HG02798 (cell line): Measurements from ENCODE around the gene MIDN.

ENCODE experiments used
- ATAC-seq: cut with Tn5 transposase; IDR thresholded peaks from one replicate; pipeline ENCODE4 v1.9.1; 2021; ENCODE audit warnings: mild to moderate bottlenecking; ENCODE audit not compliant: unreplicated experiment, poor library complexity

The MIDN gene

DNA sequence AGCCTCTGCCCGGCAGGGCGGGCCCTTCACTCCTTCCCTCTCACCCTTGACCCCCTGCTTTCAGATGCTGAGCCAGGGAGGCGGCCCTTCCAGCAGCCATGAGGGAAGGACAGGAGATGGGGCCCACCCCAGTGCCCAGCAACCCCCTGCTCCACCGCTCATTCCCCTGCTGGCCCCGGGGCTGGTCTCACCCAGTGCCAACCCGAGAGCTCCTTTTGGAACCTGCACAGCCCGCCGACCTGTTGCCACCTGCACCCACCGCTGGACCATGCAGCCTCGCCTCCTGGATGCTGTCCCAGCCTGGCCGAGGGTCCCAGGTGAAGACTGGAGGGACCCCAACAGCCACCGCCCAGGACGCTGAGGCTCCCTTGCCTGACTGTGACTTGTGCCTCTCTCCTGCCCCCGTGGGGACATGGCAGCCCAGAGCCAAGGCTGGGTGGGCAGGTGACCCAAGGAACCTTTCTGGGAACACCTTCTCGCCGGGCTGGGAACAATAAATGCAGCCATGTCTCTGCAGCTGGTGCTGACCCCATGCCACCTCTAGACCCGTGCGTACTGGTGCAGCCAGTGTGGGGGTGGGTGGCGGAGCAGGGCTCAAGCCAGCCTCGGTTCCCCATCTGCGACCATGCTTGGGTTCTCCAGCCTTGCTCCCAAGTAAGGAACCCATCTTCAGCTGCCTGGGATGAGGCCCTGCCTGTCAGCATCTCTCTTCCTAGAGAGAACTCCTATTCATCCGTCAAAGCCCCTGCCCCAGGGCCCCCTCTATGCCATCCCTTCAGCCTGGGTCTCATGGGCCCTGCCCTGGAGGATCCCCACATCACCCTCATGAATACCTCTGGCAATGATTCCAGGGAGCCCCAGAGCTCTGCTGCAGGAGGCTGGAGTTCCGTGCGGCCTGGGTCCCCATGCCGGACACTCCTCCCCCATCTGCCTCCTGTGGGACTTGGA, 30.6 kb downstream of the MIDN start:
- no peak for ATAC-seq

DNA sequence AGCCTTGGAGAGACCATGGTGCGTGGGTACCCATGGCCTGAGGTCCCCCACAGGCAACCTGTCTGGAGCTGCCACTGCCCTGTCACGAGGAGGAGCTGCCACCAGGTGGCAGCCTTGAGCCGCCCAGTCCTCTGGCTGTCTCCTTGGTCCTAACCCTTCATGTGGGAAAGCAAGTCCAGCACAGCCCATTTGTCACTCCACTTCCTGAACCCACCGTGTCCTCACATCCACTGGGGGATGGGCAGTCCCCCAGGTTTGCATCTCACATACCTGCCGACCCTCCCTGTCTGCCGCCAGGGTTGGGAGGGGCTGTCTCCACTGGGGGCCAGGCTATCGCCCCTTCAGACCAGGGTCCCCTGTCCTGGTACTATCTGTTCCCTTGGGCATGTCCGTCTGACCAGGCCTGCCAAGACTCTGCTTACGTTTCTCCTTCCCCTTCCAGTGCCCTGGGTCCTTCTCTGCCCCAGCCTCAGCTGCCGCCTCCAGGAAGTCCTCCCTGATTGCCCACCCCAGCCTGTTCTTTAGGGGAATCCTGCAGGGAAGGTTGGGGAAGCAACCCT, 31.5 kb downstream of the MIDN start:
- ATAC-seq, result no peak

DNA sequence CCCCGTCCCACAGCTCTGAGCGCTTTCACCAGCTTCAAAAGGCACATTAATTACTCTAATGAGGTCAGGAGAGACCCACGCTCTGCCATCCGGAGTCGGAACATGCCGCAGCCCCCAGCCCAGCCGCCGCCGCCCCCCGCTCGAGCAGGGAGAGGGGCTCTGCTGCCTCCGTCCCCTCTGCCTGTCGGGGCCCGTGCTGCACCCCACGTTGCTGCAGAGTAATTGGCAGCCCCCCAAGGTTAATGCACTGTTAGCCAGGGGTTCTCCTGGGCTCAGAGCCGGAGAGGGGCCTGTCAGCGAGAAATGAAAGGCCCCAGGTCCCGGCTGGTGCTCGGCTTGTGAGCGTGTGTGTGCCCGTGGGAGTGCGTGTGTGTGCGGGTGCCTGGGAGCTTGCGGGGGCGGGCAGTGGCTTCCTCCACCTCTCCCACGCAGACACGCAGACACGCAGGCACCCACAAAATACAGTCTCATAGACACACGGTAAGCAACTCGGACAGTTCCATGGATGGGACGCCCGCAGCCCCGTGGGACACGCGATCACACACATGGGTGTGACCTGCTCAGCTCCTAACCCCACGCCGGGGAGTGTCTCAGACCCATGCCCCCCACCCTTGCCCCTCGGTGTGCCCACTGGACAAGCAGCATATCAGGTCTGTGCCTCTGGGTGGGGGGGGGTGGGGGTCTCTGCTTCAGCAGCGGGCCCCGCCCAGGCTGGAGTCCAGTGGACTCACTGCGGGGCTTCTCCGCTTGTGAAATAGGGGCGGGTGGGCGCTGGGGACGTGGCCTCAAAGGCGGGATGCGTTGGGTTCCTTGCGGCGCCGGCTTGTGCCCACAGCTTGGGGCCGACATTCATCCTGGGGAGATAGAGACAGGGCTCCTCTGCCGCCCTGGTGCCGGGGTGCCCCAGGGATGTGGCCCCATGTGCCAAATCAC, 32.5 kb downstream of the MIDN start:
- no peak for ATAC-seq

DNA sequence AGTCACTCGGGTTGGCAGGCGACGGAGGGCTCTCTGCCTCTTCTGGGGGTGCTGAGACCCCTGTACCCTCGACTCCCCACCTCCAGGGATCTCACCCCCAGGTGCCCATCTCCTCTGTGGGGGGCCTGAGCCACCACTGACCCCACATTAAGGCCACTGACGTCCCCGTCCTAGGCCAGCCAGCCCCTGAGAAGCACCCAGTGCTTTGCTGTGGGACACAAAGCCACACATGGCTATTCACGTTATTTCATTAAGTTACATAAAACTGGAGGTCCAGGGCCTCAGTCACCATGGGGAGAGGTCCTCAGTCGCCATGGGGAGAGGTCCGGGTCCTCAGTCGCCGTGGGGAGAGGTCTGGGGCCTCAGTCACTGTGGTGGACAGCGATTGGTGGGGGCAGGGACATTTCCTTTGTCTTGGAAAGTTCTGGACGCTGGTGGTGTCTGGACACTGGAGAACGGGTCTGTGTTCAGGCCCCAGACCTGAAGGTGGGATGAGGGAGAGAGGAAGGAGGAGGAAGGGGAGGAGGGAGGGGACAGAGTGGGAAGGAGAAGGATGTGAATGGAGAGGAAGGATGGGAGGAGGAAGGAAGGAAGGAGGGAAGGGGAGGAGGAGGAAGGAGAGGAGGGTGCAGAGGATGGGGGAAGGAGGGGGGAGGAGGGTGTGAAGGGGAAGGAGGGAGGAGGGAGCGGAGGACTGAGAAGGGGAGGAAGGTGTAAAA, 33.3 kb downstream of the MIDN start:
- ATAC-seq, result no peak

DNA sequence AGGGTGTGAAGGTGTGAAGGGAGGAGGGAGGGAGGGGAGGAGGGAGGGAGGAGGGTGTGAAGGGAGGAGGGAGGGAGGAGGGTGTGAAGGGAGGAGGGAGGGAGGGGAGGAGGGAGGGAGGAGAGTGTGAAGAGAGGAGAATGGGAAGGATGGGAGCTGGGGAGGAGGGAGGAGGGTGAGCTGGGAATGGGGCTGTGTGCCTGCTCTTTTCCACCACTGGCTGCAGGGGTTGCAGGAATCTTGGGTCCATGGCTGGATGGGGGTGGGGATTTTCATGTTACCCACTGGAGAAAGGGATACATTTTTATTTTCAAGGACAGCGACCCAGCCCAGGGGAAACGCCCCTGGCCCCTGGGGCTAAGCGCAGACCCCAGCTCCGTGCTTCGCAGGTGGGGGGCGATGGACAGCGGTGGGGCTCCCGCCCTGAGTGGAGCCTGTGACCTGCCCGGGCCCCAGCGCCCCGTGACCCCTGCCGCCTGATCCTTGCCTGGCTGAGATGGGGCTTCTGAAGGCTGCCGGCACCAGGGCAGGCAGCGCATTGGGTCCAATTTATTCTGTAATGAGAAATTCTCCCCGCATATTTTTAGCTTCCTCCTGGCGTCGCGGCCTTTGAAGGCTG, 34.3 kb downstream of the MIDN start:
- no peak for ATAC-seq

DNA sequence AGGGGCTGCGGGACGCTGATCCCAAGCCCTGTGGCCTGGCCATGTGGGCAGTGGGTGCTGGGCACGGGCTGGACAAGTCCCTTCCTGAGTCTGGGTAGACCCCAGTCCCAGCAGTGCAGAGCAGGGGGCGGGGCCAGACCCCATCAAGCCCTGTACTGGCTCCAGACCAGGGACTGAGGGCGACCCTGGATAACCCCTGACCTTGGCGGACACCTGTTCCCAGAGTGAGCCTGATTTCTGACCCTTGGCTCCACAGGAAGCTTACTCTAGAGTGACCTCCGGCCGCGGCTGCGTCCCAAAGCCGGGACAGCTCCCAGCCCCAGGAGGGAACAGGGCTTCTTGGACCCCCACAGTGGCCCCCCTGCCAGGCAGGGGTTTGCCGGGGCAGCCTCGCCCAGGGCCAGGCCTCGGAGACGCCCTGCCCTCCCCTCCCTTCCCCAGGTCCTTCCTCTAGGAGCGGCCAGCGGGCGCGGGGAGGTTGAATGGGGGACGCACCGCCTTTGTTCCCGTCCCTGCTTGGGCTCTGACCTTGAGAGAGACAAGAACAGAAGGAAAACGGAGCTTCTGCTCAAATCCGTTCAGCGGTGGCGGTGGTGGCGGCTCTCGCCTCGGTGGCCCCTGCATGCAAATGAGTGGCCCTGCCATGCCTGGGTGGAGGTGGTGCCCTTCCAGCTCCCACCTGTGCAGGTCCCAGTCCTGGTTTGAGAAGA, 35.0 kb downstream of the MIDN start:
- no peak for ATAC-seq

DNA sequence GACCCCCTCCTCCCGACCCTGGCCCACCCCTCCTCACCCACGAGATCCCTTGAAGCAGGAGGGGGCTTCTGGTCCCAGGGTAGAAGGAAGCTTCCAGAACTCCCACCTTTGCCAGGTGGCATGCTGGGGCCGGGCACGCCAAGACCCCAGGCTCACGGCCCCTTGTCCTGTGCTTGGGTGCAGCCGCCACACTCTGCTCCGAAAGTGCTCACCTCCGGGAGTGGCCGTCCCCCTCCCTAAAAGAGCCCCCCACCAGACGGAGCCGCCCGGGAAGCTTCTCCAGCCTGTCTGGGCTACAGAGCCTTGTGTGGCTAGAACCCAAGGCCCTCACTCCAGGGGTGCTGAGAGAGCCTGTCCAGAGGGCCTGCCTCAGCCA, 35.5 kb downstream of the MIDN start:
- no peak for ATAC-seq

DNA sequence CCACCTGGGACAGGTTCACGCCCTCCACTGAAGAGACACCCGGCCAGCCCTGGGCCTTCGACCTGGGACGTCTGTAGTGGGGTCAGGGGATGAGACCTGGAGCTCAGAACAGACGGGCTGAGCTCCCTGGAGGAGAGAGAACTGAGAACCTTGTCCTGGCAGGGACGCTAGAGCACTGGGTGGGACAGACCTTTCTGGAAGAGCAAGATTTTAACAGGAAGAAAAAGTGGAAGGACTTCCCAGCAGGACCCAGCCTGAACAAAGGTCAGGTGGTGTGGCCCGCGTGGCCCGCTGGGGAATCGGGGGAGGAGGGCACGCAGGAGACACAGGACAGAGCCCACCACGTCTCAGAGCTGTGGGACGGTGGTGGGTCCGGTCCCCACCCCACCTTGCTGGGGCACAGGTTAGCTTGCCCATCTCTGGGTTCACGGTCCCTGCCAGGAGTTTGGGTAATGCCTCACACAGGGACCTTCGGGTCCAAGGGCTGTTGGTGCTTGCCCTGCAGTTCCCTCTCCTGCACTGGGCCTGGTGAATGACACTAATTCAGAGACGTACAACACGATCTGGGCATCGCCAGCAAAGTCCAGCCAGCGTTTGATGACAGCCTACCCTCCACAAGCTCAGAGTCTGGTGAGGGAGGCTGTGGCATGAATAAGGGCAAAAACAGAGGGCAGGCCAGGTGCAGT, 36.1 kb downstream of the MIDN start:
- ATAC-seq, result no peak

DNA sequence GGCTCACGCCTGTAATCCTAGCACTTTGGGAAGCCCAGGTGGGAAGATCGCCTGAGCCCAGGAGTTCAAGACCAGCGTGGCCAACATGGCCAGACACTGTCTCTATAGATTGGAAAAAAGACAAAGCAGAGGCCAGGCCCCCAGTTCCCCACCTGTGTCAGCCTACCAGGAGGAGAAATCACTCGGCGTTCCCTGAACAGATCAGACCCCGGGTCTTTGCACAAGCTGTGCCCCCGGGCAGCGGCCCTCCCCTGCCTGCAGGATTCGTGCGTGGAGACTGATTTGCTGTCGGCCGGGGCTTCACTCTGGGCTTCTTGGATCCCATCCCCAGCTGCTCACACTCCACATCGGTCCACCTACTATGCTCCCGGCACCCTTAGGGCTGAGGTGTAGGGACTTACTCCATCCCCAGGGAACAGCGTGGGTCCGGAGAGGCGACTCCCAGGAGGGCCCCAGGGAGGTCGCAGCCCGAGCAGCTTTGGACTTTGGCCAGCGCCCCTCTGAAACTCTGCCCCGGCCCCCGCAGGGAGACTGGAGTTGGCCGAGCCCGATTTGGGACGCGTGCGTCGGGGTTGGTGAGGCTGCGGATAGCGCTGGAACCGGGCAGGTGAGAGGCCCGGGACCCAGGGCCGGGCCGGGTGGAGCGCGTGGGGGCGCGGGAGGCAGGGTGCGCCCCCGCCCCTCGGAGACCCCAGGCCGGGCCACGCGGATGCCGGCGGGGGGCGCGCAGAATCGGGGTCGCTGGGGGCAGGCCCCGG, 36.8 kb downstream of the MIDN start:
- ATAC-seq, result no peak

DNA sequence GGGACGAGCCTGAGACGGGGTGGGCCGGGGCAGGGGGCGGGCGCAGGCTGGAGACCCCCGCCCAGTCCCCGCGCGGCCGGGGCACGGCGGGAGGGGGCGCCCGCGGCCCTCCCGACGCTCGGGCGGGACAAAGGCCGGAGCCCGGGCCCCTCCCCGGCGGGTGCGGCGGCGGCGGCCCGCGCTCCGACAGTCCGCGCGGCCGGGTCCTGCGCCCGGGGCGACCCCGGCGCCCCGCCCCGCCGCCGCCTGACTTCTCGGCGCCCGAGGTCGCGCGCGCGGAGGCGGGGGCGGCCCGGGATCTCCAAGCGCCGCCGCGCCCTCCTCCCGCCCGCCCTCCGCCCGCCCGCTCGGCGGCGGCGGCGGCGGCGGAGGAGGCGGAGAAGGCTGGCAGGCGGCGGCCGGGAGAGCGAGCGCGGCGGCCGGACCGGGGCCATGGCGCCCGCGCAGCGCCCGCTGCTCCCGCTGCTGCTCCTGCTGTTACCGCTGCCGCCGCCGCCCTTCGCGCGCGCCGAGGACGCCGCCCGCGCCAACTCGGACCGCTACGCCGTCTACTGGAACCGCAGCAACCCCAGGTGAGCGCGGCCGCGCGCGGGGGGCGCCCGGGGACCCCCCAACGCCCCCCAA, 37.5 kb downstream of the MIDN start, which contains the start of gene EFNA2:
Gene EFNA2, plus strand, starts transcription at position 137 of the 624 bp plus-strand sequence. Its CDS starts 296 bp downstream, at position 433.
- ATAC-seq, result no peak

DNA sequence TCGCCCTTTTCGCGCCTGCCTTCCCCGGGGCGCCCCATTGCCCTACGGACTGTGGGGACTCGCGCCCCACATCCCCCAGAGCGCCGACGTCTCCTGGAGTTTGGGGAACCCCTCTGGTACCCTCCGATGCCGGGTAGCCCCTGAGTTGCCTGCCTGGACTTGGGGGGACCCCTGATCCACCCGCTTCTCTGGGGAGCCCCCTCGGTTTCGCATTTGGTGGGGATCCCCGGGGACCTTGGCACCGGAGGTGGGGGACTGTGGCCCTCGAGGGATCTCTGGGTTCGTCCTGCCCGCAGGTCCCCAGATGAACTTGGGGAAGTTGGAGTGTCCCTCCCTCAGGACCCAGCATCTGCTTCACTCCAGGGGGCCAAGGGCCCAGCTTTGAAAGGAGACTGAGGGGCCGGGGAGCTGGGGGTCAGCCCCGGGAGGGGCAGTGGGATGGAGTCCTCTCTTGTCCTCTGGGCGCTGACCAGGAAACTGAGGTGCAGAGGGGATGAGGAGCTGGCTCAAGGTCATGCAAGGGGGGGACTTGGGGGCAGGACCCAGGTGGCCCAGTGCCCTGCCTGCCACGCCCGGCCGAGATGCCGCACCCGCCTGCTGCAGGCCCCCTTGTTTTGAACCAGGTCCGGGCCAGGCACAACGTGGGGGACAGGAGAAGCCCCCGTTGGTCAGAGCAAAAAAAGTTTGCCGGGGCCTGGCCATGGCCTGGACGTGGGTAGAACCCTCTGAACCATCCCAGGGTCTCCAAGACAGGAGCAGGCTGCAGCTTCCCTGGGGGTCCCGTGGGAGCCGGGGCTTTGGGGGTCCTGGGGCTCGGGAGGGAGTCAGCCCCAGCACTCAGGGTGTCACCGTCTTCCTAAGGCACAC, 38.3 kb downstream of the MIDN start:
- no peak for ATAC-seq

DNA sequence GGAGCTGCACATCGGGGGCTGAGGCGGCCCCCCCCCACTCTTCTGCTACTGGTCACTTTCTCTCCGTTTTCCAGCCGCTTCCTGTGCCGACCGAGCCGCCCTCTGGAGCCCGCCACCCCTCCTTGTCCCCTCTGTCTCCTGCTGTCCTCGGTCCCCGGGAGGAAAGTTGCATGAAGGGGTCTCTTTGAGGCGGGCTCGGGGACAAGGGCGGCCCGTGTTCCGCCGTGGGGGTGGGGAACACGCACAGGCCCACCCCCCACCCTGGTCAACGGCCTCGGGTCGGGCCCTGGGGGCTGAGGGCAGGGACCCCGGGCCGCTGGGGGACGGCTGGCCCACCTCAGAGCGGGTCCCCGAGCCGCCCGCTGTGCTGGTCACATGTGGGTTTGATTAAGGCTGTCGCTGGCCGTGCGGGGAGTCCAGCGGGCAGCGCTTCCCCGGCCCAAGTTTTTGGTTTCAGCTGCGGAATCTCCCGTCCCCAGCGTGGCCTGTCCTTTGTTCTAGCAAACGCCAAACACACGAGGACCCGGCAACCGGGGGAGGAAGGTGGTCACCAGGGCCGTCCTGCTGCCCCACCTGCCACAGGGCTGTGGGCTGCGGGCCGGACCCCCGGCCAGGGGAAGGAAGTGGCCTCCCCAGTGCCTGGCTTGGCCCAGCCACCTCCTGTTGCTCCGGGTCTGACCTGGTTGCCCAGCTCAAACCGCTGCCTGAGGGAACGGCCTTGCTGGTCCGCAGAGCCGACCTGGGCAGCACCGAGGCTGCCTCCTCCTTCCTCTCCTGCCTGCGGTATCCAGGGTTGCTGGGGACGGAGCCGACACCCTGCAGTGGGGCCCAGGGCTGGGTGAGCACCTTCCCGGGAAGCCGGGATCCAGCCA, 39.2 kb downstream of the MIDN start:
- ATAC-seq, result no peak

DNA sequence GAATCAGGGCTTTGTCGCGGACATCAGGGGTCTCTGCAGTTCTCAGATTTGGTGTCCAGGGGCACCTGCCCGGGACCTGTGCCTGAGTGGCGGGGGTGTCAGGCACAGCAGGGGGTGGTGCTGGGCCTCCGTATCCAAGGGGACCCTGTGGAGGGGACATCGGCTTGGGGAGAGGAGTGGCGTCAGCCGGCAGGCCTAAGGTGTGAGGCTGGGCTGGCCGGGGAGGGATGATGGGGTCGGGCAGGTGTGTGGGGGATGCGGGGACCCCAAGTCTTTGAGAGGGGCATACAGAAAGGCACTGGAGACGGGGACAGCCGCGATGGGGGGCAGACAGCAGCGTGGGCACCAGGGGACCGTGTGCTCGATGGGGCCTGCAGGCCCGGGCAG, 39.8 kb downstream of the MIDN start:
- ATAC-seq, result no peak

DNA sequence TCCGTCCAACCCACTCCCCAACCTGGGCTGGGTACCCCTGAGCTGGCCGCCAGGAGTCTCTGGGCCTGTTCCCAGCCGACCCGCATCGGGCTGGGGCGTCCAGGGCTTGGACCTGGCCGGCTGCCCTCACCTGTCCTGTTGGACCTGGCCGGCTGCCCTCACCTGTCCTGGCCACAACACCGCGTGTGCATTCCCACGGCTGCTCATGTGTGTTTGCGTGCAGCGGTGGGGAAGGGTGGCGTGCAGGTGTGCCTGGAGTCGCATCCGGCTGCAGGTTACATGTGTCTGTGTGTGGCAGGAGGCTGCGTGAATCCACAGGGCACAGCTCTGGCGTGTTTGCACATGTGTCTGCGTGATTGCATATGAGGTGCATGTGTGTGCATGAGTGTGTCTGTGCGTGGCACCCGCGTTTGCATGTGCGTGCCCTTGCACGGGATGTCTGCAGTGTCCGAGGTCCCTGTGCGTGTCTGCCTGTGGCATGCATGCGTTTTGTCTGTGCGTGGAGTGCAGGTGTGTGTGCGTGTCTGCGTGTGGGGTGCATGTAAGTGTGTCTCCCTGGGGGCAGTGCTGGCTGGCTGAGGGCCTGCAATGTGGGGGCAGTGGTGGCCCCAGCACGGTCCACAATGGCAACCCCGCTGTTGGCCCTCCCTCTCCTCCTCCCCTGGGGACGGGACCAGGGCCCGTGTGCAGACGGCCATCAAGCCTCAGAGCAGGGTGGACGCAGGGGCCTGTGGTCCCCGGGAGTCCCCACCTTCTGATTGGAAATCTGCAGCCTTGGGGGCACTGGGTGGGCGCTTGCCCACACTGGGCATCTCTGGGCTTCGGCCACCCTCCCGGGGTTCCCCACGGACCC, 40.7 kb downstream of the MIDN start:
- no peak for ATAC-seq

DNA sequence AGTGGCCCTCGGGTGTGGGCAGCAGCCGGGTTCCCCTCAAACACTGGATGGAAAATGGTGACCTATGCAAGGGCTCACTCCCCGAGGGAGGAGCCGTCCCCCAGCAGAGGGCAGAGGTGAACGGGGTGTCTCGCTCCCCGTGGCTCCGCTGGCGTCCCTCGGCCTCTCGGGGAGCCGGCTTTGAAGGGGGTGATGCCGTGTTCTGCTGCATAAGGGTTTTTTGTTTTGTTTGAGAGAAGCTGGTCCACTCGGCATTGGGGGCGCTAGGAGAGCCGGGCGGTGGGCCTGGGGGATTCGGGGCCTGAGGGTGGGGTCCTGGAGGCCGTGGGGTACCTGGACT, 41.3 kb downstream of the MIDN start:
- no peak for ATAC-seq
